AG10803 (cell line): ENCODE results near the gene CCDC127.
"Not testable (repeated sequence)": the region's sequence is repeated elsewhere in the genome, so short reads cannot be mapped to it uniquely, and the experiment has no call there.

Experiments
- DNase-seq: peaks from one replicate; pipeline ENCODE4 v3.0.0; 2010; ENCODE audit warnings: low read depth
- H3K4me3 ChIP-seq: 2 replicates; pipeline ENCODE4 v1.5.1; 2011; ENCODE audit warnings: mild to moderate bottlenecking, low read length, control low read depth
- CTCF ChIP-seq: conservative IDR thresholded peaks from 2 replicates; pipeline ENCODE4 v1.5.1; 2011; ENCODE audit warnings: mild to moderate bottlenecking, low read length, control low read depth, inconsistent platforms

The CCDC127 gene

GRCh38 chr5:219460-219863 is 1.5 kb upstream of the CCDC127 start:
- peak overlapping the region; percentile 85 for H3K4me3 ChIP-seq
- TF ChIP-seq CTCF, result no peak

GRCh38 chr5:218457-219291 is 721 bp upstream of the CCDC127 start:
- peak; percentile 27 for DNase-seq
- TF ChIP-seq CTCF, result 0 out of 2 replicates have a peak, but pooled peaks have one; percentile 4
- H3K4me3 ChIP-seq, result peak overlapping the region; percentile 85

More at GRCh38 chr5:219460-219863, 1.5 kb upstream of the CCDC127 start:
- DNase-seq, result peak; percentile 33

- DNase-seq, H3K4me3 ChIP-seq: not testable (repeated sequence)
These were observed 1.9 kb downstream of the CCDC127 start for GRCh38 chr5:216076-216475.

GRCh38 chr5:215256-215655 is 2.7 kb downstream of the CCDC127 start:
- not testable (repeated sequence) for H3K4me3 ChIP-seq

GRCh38 chr5:213803-214395 is 4.1 kb downstream of the CCDC127 start:
- no peak for DNase-seq
- no peak overlapping the region for H3K4me3 ChIP-seq
- no peak for TF ChIP-seq CTCF

More at GRCh38 chr5:215256-215655, 2.7 kb downstream of the CCDC127 start:
- DNase-seq, result peak; percentile 34

GRCh38 chr5:208449-209114 is 9.4 kb downstream of the CCDC127 start:
- TF ChIP-seq CTCF, result no peak

GRCh38 chr5:207599-207998 is 10.4 kb downstream of the CCDC127 start:
- no peak for DNase-seq

More at GRCh38 chr5:208449-209114, 9.4 kb downstream of the CCDC127 start:
- no peak for DNase-seq
- no peak overlapping the region for H3K4me3 ChIP-seq

More at GRCh38 chr5:207599-207998, 10.4 kb downstream of the CCDC127 start:
- TF ChIP-seq CTCF, result no peak
- no peak overlapping the region for H3K4me3 ChIP-seq
